GM23248 (cell line): ENCODE results near the gene CST4.

Experiments used
- EZH2 ChIP-seq: fragments of 200-600 bp; sonication (generic); IDR thresholded peaks from 2 replicates; pipeline ENCODE4 v1.6.1; 2018; ENCODE audit warnings: antibody characterized with exemption, mild to moderate bottlenecking; ENCODE audit not compliant: insufficient read depth, poor library complexity, severe bottlenecking
- EZH2phosphoT487 ChIP-seq: fragments of 200-600 bp; sonication (generic); IDR thresholded peaks from 2 replicates; pipeline ENCODE4 v1.6.1; 2018; ENCODE audit warnings: antibody characterized with exemption, moderate library complexity, mild to moderate bottlenecking, low read depth; ENCODE audit not compliant: insufficient read depth

DNA sequence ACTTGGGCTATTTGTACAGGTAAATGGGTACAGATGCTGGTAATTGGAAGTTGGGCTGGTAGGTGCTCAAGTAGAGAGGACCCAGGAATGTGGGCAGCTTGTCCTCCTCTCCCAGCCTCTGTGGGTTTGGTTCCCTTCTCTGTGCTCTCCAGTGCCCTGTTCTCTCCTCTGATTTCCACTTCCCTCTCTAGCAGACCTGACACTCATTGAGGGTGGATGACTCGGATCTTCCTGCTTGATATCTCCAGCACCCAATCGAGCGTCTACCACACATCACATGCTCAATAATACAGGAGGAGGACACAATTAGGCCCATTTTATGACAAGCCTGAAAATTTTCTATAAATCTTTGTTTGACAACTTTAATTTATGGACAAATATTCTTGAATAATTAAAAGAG is 38.2 kb upstream of the CST4 start:
- no peak for TF ChIP-seq EZH2phosphoT487
- no peak for TF ChIP-seq EZH2
